Endothelial cell of umbilical vein (primary cell): ENCODE measurements around the gene NPIPB6.

Source experiments
- CTCF ChIP-seq, 2 donors: IDR thresholded peaks; 1 replicate in 1 of 2; 2 replicates in 1 of 2; pipeline ENCODE4 v1.5.1; 2011; ENCODE audit warnings: low read length in 2 of 2, mild to moderate bottlenecking in 2 of 2, moderate library complexity in 2 of 2, control low read depth in 1 of 2, inconsistent platforms in 1 of 2, low read depth in 1 of 2; ENCODE audit not compliant: insufficient read depth in 1 of 2; ENCODE audit errors: extremely low read depth in 1 of 2
- EZH2 ChIP-seq: IDR thresholded peaks from 2 replicates; pipeline ENCODE4 v1.6.1; 2012; ENCODE audit warnings: borderline replicate concordance, low read depth, mild to moderate bottlenecking, moderate library complexity, low read length, inconsistent platforms; ENCODE audit not compliant: severe bottlenecking
- POLR2A ChIP-seq: IDR thresholded peaks from 2 replicates; pipeline ENCODE4 v1.6.1; 2012; ENCODE audit warnings: low read depth, mild to moderate bottlenecking, control low read depth, low read length
- POLR2AphosphoS5 ChIP-seq: IDR thresholded peaks from 2 replicates; pipeline ENCODE4 v1.6.1; 2012; ENCODE audit warnings: low read depth, mild to moderate bottlenecking, control low read depth, low read length, moderate library complexity; ENCODE audit not compliant: insufficient read depth

GRCh38 chr16:28304214-28304613 is 59.1 kb downstream of the NPIPB6 start:
- no peak for TF ChIP-seq EZH2
- TF ChIP-seq POLR2AphosphoS5 = no peak
- no peak for TF ChIP-seq POLR2A
- TF ChIP-seq CTCF (IDR thresholded peaks at IDR 0.05; ENCODE audit: extremely low read depth in 1 of 2, insufficient read depth in 1 of 2, low read depth in 1 of 2, low read length in 2 of 2) = no peak
